Left lung (tissue), 10 donors: ENCODE results near the gene HYAL3. TPM values are rescaled to one million over a fixed set of nuclear protein-coding genes. Genes with fewer than 3 reads are reported as not detected.

Experiments
- ATAC-seq: fragments of 200-7000 bp; cut with Tn5 transposase; one replicate; pipeline ENCODE4 v1.9.1; 2020; ENCODE audit warnings: moderate library complexity
- DNase-seq, 4 donors: peaks; one replicate each; pipeline ENCODE4 v3.0.0-alpha.2; 2013 to 2020
- H3K27ac ChIP-seq, 2 donors: fragments of 200-600 bp; sonication (generic) in 1 of 2; one replicate each; pipeline versions ENCODE4 v1.5.0 to v1.8.0; 2020 to 2021
- H3K27me3 ChIP-seq, 2 donors: fragments of 200-600 bp; sonication (generic) in 1 of 2; one replicate each; pipeline versions ENCODE4 v1.5.0 to v1.8.0; 2020 to 2021
- H3K36me3 ChIP-seq, 2 donors: fragments of 200-600 bp; sonication (generic) in 1 of 2; one replicate each; pipeline versions ENCODE4 v1.5.0 to v1.8.0; 2020 to 2021
- H3K4me1 ChIP-seq, 2 donors: fragments of 200-600 bp; one replicate each; pipeline ENCODE4 v1.8.0; 2021
- H3K4me3 ChIP-seq, 2 donors: fragments of 200-600 bp; sonication (generic) in 1 of 2; one replicate each; pipeline versions ENCODE4 v1.5.0 to v1.8.0; 2020 to 2021; ENCODE audit warnings: mild to moderate bottlenecking in 1 of 2
- H3K9me3 ChIP-seq, 2 donors: fragments of 200-600 bp; sonication (generic) in 1 of 2; one replicate each; pipeline versions ENCODE4 v1.5.0 to v1.8.0; 2020 to 2021
- intact Hi-C, 2 donors: fragments of 100-400 bp; cut with DNase I; formaldehyde crosslinking; loops; one replicate each; pipeline versions ENCODE4 v1.11.2 to v1.14.2; 2022
- polyA plus RNA-seq, 6 donors: library from polyadenylated mRNA; unstranded; fragments of 120-200 nt; gene quantifications; one replicate each; pipeline ENCODE4 v1.2.1, GENCODE V29; 2013; ENCODE audit not compliant: insufficient read length in 6 of 6
- total RNA-seq, 2 donors: library from RNA; stranded (reverse); fragmentation: NEBNext Ultra II Directional; extraction: Animal tissue kit (Norgen Biotek cat#: 25700); gene quantifications; one replicate each; pipeline ENCODE4 v1.2.1, GENCODE V29; 2021
- TF ChIP-seq, protein P1 (sequence below), 2 donors: fragments of 200-600 bp; sonication (generic) in 1 of 2; IDR thresholded peaks; one replicate each; pipeline versions ENCODE4 v1.5.0 to v1.8.0; 2021; ENCODE audit warnings: antibody characterized with exemption in 2 of 2
- donor health status: DM: no; HTN: yes; CAD: no.
- donor health status: DM: no; HTN: no; CAD: no.

HYAL3 gene
- total and polyA plus RNA-seq, 8 donors: 2.3 to 5.2 (median 4.3) TPM

DNA sequence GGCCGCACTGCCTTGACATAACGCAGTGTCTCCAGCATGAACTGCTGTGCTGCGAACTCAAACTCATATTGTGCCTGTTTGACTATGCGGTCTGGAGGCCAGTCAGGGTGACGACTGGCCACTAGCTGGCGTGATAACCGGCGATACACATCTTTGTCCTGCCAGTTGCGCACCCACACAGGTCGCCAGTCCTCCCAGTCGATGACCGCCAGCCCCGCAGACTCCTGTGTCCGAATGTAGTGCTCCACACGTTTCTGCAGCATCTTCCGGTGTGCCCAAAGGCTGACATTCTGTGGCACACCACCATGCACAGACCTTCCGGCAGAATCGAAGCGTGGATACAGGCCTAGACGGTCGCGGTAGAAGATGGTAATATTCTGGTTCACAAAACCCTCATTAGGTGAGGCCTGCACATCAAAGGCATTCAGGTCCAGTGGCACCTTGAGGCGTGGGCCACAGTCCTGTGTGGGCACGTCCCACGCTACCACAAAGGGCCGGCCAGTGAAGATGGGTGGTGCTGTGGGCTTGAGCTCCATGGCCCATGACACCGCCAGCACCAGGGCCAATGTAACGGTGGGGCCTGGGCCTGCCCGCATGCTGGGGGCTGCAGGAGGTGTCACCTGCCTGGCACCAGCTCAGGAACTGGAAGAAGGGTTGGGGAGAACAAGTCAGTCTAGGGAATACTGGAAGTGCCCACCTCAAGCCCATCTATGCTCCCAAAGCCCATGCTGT is 20.9 kb upstream of the HYAL3 start:
- Histone ChIP-seq H3K9me3 (no peaks in the 10 kb centered on the region), H3K4me3 (peak overlapping the region; percentile 76 to 91), H3K27ac (peak overlapping the region; percentile 90 to 93), H3K36me3 (peaks cover 0 to 42% of the 10 kb centered on the region in 2 donors), H3K4me1 (peaks cover 45 to 90% of the 10 kb centered on the region in 2 donors), H3K27me3 (no peaks in the 10 kb centered on the region)
- intact Hi-C loops: no loop called here
- ATAC-seq: no peak
- no peak for DNase-seq
- TF ChIP-seq, protein P1, sequence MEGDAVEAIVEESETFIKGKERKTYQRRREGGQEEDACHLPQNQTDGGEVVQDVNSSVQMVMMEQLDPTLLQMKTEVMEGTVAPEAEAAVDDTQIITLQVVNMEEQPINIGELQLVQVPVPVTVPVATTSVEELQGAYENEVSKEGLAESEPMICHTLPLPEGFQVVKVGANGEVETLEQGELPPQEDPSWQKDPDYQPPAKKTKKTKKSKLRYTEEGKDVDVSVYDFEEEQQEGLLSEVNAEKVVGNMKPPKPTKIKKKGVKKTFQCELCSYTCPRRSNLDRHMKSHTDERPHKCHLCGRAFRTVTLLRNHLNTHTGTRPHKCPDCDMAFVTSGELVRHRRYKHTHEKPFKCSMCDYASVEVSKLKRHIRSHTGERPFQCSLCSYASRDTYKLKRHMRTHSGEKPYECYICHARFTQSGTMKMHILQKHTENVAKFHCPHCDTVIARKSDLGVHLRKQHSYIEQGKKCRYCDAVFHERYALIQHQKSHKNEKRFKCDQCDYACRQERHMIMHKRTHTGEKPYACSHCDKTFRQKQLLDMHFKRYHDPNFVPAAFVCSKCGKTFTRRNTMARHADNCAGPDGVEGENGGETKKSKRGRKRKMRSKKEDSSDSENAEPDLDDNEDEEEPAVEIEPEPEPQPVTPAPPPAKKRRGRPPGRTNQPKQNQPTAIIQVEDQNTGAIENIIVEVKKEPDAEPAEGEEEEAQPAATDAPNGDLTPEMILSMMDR (IDR thresholded peaks at IDR 0.05): no peak

DNA sequence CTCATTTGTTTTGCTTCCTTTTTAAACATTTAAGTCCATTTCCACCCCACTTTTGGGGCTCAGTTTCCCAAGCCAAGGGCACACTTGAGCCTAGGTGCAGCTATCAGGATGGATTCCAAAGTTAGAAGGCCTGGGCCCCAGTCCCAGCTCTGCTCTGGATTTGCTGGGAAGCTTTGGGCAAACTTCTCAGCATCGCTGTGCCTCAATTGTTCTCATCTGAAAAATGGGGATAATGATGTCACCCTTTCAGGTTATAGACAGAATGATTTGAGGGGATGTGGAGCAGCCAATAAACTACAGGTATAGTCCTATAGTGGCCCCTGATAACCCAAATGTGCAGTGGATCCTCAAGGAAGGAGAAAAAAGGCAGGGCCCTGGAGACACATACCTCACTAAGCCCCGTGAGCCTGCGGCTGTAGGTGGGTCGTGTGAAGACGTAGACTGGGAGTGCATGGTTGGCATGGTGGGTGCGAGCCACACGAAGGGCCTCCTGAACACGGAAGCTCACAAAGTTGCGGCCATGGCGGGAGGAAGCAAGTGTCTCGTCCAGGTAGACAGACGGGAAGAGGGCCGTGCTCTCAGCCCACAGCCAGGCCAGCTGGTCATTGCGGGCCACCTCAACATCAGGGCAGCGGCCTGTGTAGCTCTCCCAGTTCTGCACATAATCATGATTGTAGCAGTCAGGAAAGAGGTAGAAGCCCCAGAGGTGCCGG is 20.1 kb upstream of the HYAL3 start:
- Histone ChIP-seq H3K4me3 (peak overlapping the region in 1 of 2 donors; percentile 91), H3K4me1 (peaks cover 45 to 89% of the 10 kb centered on the region in 2 donors), H3K9me3 (no peaks in the 10 kb centered on the region), H3K36me3 (peaks cover 0 to 38% of the 10 kb centered on the region in 2 donors), H3K27me3 (no peaks in the 10 kb centered on the region), H3K27ac (peak overlapping the region in 1 of 2 donors; percentile 71)
- intact Hi-C loops: no loop called here
- no peak for ATAC-seq
- TF ChIP-seq, protein P1 (IDR thresholded peaks at IDR 0.05): no peak
- DNase-seq: no peak

DNA sequence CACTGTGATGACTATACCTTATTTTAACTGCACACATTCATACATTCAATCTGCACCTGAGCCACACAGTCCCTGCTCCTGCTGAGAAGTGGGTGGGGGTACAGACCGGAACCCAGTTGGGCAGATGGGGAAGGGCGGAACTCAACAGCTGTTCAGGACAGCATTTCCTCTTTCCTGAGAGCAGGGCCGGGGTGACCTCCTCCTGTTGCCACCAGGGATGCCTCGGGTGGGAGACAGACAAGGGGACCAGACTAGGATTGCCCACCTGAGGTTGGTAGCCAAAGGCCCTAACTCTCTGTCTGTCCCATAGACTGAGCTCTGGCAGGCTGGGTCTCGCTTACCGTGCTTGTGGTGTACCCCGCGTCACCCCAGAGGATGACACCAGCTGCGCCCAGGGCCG is 19.4 kb upstream of the HYAL3 start:
- DNase-seq: no peak
- peak overlapping the region; percentile 71 to 83 for H3K27ac ChIP-seq
- TF ChIP-seq, protein P1 (IDR thresholded peaks at IDR 0.05): no peak
- peaks cover 0 to 38% of the 10 kb centered on the region in 2 donors for H3K36me3 ChIP-seq
- peaks cover 45 to 89% of the 10 kb centered on the region in 2 donors for H3K4me1 ChIP-seq
- peak overlapping the region in 1 of 2 donors; percentile 91 for H3K4me3 ChIP-seq
- ATAC-seq: no peak
- no peaks in the 10 kb centered on the region for H3K9me3 ChIP-seq
- H3K27me3 ChIP-seq: no peaks in the 10 kb centered on the region
- intact Hi-C loops: no loop called here

DNA sequence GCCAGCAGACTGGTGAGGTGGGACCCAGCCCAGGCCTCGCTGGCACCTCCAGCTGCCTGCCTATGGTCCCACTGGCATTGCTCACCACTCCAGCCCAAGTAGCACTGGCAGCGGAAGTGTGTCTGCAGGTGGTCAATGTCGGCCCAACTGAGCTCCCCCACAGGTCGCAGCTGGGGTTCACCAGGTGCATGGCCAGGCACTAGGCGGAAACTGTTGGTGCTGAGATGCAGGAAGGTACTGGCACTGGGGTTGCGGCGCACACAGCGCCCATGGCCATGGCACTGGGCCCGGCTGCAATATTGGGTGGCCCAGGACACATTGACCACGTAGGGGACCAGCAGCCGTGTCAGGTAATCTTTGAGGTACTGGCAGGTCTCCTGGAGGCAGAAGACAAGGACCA is 19.0 kb upstream of the HYAL3 start:
- TF ChIP-seq, protein P1 (IDR thresholded peaks at IDR 0.05): no peak
- DNase-seq (no peak), ATAC-seq (no peak)
- Histone ChIP-seq H3K27ac (peak overlapping the region; percentile 71 to 83), H3K9me3 (no peaks in the 10 kb centered on the region), H3K4me3 (peak overlapping the region in 1 of 2 donors; percentile 91), H3K27me3 (no peaks in the 10 kb centered on the region), H3K36me3 (peaks cover 0 to 38% of the 10 kb centered on the region in 2 donors), H3K4me1 (peaks cover 45 to 89% of the 10 kb centered on the region in 2 donors)
- intact Hi-C loops: no loop called here

DNA sequence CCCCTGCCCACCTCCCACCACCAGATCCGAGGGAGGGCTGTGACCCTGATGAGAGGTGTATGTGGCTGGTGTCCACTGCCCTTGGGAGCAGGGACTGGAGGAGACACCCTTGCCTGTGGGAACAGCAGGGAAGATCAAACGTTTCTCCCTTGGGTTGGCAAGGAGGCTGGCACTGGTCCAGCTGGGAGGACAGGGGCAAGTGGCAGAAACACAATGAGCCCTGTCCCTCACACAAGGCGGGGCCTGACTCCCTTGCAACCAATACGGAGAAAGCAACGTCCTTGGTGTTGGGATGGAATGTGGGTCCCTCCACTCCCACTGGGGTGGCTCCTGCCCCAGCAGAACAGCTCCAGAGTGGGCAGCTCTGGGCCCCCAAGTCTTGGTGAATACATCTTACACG is 18.1 kb upstream of the HYAL3 start:
- Histone ChIP-seq H3K27ac (peak overlapping the region; percentile 71 to 83), H3K36me3 (peaks cover 0 to 38% of the 10 kb centered on the region in 2 donors), H3K4me3 (peak overlapping the region in 1 of 2 donors; percentile 91), H3K27me3 (no peaks in the 10 kb centered on the region), H3K9me3 (no peaks in the 10 kb centered on the region), H3K4me1 (peaks cover 42 to 81% of the 10 kb centered on the region in 2 donors)
- intact Hi-C loops: no loop called here
- ATAC-seq (no peak), DNase-seq (no peak)
- TF ChIP-seq, protein P1 (IDR thresholded peaks at IDR 0.05): no peak
